Measurements from ENCODE around the gene RHOC.

RHOC gene

GRCh38 chr1:112706505-112707220 lies at the start of gene RHOC:
Gene RHOC (minus strand): TSS chr1:112707127. CDS start chr1:112703799, 3,328 bp downstream.
- TF ChIP-seq CTCF (IDR thresholded peaks at IDR 0.05; ENCODE audit: extremely low read depth, insufficient read depth, missing control alignments): no peak
- in situ Hi-C loops (cut with MboI; ENCODE audit: low pct_unique_long_range_greater_than_20kb, low sequenced_read_pairs, unreplicated experiment): loop anchor here (10.0 kb wide), 1 partner anchor 312 kb away; the partner anchor contains the start of gene CTTNBP2NL
- peak; percentile 94 for DNase-seq (ENCODE audit: low spot score)

- in situ Hi-C loops (cut with MboI; ENCODE audit: low pct_unique_long_range_greater_than_20kb, low sequenced_read_pairs, unreplicated experiment): no loop called here
- no peak for TF ChIP-seq CTCF (IDR thresholded peaks at IDR 0.05; ENCODE audit: extremely low read depth, insufficient read depth, missing control alignments)
- DNase-seq (ENCODE audit: low spot score): no peak
Measured at GRCh38 chr1:112754116-112754628, 47.2 kb upstream of the RHOC start.

- no peak for TF ChIP-seq CTCF (IDR thresholded peaks at IDR 0.05; ENCODE audit: extremely low read depth, insufficient read depth, missing control alignments)
- no peak for DNase-seq (ENCODE audit: low spot score)
- in situ Hi-C loops (cut with MboI; ENCODE audit: low pct_unique_long_range_greater_than_20kb, low sequenced_read_pairs, unreplicated experiment): no loop called here
Measured at GRCh38 chr1:112748396-112748795, 41.5 kb upstream of the RHOC start.

- in situ Hi-C loops (cut with MboI; ENCODE audit: low pct_unique_long_range_greater_than_20kb, low sequenced_read_pairs, unreplicated experiment): no loop called here
- TF ChIP-seq CTCF (IDR thresholded peaks at IDR 0.05; ENCODE audit: extremely low read depth, insufficient read depth, missing control alignments): no peak
- no peak for DNase-seq (ENCODE audit: low spot score)
Measured at GRCh38 chr1:112744009-112744578, 37.2 kb upstream of the RHOC start.

GRCh38 chr1:112743174-112744008 lies 36.5 kb upstream of the RHOC start:
- DNase-seq (ENCODE audit: low spot score): no peak
- in situ Hi-C loops (cut with MboI; ENCODE audit: low pct_unique_long_range_greater_than_20kb, low sequenced_read_pairs, unreplicated experiment): no loop called here

More at GRCh38 chr1:112743174-112744008, 36.5 kb upstream of the RHOC start:
- no peak for TF ChIP-seq CTCF (IDR thresholded peaks at IDR 0.05; ENCODE audit: extremely low read depth, insufficient read depth, missing control alignments)

Measured in GM13977 (cell line).